HFFc6 (cell line): Measurements from ENCODE around the gene CXXC5. TPM values are rescaled to one million over a fixed set of nuclear protein-coding genes. Genes with fewer than 3 reads are reported as not detected.

ENCODE experiments used
- DNase-seq: peaks from one replicate; pipeline ENCODE4 v3.0.0-alpha.2; 2018
- H3K27ac Mint-ChIP-seq: 2 replicates; pipeline ENCODE4 v1.8.0; 2020; ENCODE audit warnings: mild to moderate bottlenecking, mixed read lengths
- H3K27me3 Mint-ChIP-seq: 2 replicates; pipeline ENCODE4 v1.8.0; 2021; ENCODE audit warnings: mild to moderate bottlenecking, moderate library complexity, mixed read lengths; ENCODE audit not compliant: insufficient read depth
- H3K36me3 Mint-ChIP-seq: 2 replicates; pipeline ENCODE4 v1.8.0; 2021; ENCODE audit warnings: low read depth, mixed read lengths
- H3K4me1 Mint-ChIP-seq: 2 replicates; pipeline ENCODE4 v1.8.0; 2020; ENCODE audit warnings: low read depth, mixed read lengths
- H3K4me3 Mint-ChIP-seq: 2 replicates; pipeline ENCODE4 v1.8.0; 2020; ENCODE audit warnings: mild to moderate bottlenecking, moderate library complexity, mixed read lengths
- H3K9me3 Mint-ChIP-seq: 2 replicates; pipeline ENCODE4 v1.8.0; 2020; ENCODE audit warnings: mild to moderate bottlenecking, mixed read lengths
- CTCF ChIP-seq: fragments of 200-600 bp; sonication (generic); IDR thresholded peaks from 2 replicates; pipeline ENCODE4 v1.5.0; 2021; ENCODE audit warnings: antibody characterized with exemption, mild to moderate bottlenecking
- total RNA-seq, 6 experiments: library from RNA; stranded (reverse); fragmentation: NEBNext Ultra II Directional; extraction: Animal tissue kit (Norgen Biotek cat#: 25700); gene quantifications; 2 replicates in 1 of 6; 3 replicates in 5 of 6; pipeline ENCODE4 v1.2.3, GENCODE V29; 2021

CXXC5 gene
- total RNA-seq, 6 experiments from 2014 or later: 46.4 to 58.5 (median 49.2) TPM

DNA sequence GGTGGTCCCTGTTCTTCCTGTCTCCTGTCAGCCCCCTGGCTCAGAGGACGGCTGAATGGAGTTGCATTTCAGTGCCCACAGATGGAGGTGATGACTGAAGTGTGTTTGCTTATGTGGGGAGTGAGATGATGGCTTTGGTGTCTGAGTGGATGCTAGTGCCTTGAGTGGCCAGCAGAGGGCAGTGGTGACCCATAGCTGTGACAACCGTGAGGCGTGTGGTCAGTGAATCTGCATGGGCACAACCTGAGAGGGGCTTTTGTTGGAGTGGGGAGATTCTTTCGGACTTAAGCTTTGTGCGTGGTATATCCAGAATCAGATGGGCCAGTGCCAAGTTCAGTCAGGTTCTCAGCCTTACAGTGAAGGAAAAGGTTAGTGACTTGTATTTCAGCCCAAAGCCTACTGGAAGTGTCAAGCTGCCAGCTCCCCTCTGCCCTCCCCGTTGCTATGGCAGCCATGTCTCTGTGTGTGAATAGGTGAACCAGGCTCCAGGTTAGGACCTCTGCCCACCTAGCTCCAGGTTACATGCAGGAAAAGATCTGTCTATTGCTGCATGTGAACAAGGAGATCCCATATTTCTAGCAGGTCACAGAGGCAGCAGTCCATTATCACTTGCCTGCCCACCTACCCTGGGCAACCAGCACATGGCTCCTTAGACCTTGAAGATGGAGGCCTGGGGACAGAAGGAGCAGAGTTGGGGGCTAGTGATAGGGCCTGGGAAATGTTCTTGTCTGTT, 14.7 kb upstream of the CXXC5 start:
- H3K36me3 Mint-ChIP-seq: no peaks in the 10 kb centered on the region; the same call in 1 of the 2 replicates
- peak overlapping the region; percentile 28 for H3K27ac Mint-ChIP-seq
- H3K4me3 Mint-ChIP-seq: no peak overlapping the region
- peaks cover 43% of the 10 kb centered on the region for H3K4me1 Mint-ChIP-seq
- no peaks in the 10 kb centered on the region for H3K9me3 Mint-ChIP-seq
- peaks cover 5% of the 10 kb centered on the region for H3K27me3 Mint-ChIP-seq
- DNase-seq: peak; percentile 60
- TF ChIP-seq CTCF: peak; percentile 98

DNA sequence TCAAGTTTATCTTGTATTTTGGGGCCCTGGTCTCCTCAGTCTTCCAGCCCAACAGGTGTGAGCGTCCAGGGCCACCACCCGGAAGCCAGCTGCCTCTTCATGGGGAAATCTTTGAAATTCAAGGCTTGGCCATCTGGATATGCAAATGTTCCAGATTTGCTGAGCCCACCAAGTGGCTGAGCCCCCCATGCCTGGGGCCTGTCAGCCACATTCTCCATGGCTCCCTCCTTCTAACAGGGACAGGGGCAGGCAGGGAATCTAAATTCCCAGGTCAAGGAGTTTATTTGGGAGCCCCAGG, 14.2 kb upstream of the CXXC5 start:
- H3K27me3 Mint-ChIP-seq: peaks cover 5% of the 10 kb centered on the region

DNA sequence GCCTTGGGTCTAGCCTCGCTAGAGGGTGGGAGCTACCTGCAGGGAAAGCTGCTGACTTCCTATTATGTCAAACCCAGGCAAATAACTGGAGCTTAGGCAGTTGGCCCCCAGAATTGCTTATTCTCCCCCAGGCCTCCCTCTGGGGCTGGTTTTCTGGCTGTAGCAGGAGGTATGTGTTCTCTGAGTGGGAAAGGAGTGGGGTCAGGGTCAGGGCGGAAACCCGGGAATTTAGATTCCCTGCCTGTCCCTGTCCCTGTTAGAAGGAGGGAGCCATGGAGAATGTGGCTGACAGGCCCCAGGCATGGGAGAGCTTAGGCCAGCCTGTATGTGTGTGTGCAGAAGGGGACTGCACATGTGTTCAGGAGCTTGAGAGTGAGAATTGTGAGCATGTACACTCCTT, 13.6 kb upstream of the CXXC5 start:
- Mint-ChIP-seq H3K27ac (peak overlapping the region; percentile 97), H3K4me3 (no peak overlapping the region; the same call in 1 of the 2 replicates), H3K9me3 (no peaks in the 10 kb centered on the region), H3K4me1 (peaks cover 51% of the 10 kb centered on the region), H3K36me3 (no peaks in the 10 kb centered on the region; the same call in 1 of the 2 replicates), H3K27me3 (peaks cover 5% of the 10 kb centered on the region)
- no peak for DNase-seq
- TF ChIP-seq CTCF: no peak

More for the DNA sequence above, 14.2 kb upstream of the CXXC5 start:
- TF ChIP-seq CTCF: no peak
- no peak for DNase-seq
- Mint-ChIP-seq H3K27ac (no peak overlapping the region), H3K4me1 (peaks cover 48% of the 10 kb centered on the region), H3K4me3 (no peak overlapping the region), H3K36me3 (no peaks in the 10 kb centered on the region; the same call in 1 of the 2 replicates), H3K9me3 (no peaks in the 10 kb centered on the region)

DNA sequence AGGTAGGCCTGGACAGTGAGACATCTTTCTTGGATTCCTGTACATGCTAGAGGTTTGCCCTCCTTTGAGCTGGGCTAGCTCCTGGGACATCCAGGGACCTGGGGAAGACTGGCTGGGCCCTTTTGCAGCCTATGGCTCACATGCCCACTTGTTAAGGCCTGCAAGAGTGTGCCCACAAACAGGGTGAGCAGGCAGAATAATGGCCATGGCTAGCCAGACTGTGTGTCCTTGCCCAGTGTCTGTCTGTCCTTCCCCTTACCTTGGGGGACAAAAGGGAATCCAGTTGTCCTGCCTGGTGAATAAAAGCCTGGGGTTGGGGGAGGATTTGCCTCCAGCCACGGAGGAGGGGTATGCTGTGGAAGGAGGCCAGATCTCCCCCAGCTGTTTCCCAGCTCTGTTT, 13.0 kb upstream of the CXXC5 start:
- DNase-seq: no peak
- peak overlapping the region; percentile 97 for H3K27ac Mint-ChIP-seq
- H3K4me1 Mint-ChIP-seq: peaks cover 57% of the 10 kb centered on the region
- no peak overlapping the region for H3K4me3 Mint-ChIP-seq
- no peak for TF ChIP-seq CTCF
- peaks cover 5% of the 10 kb centered on the region for H3K27me3 Mint-ChIP-seq
- H3K9me3 Mint-ChIP-seq: no peaks in the 10 kb centered on the region
- no peaks in the 10 kb centered on the region for H3K36me3 Mint-ChIP-seq

DNA sequence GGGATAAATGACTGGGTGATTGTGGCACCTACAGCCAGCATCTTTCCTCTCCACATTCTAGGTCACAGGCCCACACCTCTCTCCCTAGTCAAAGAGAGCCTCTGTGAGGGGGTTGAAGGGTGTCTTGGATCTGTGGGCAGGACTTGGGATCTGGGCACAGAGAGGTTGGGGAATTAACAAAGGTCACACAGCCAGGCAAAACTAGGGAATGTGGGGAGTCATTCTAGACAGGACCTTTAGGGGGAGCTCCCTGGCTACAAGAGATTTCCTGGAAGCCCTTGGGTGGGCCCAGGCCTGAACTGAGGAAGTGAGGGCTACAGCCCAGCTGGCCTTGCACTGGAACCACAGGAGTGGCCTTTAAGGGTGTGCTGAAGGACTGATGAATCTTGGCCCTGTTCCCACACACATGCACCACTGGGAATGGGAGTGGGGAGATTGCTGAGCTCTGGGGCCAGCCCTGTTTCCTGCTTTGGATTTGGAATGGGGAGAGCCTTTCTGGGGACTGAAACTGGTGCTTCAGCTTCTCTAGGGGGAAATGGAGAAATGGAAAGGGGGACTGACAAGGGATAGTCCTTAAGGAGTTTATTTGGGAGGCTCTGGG, 12.4 kb upstream of the CXXC5 start:
- Mint-ChIP-seq H3K4me1 (peaks cover 57% of the 10 kb centered on the region), H3K36me3 (no peaks in the 10 kb centered on the region), H3K9me3 (no peaks in the 10 kb centered on the region), H3K27me3 (peaks cover 5% of the 10 kb centered on the region), H3K4me3 (peak overlapping the region; percentile 34; the same call in 1 of the 2 replicates), H3K27ac (peak overlapping the region; percentile 97)
- peak; percentile 85 for DNase-seq
- peak; percentile 78 for TF ChIP-seq CTCF
